IMR-90 (cell line): ENCODE data around the gene PPP6R3. TPM values are rescaled to one million over a fixed set of nuclear protein-coding genes. Genes with fewer than 3 reads are reported as not detected.

Experiments used
- ATAC-seq: fragments of 200-7000 bp; cut with Tn5 transposase; 2 replicates; pipeline ENCODE4 v1.9.1; 2020; ENCODE audit warnings: low read depth, mild to moderate bottlenecking, moderate library complexity
- BruUV-seq: library from RNA; stranded (reverse); fragments of 400-500 nt; replicated peaks from 2 replicates; lab custom pipeline; 2021; lab: Mats Ljungman, UMichigan
- CTCF ChIA-PET: fragments of 300-600 bp; formaldehyde crosslinking; extraction: SDS; loops from one replicate; lab custom pipeline; 2021; ENCODE audit warnings: antibody characterized with exemption; lab: Yijun Ruan, JAX
- POLR2A ChIA-PET: fragments of 300-600 bp; sonication (Branson Sonifier 250); formaldehyde crosslinking; loops from one replicate; lab custom pipeline; 2022; ENCODE audit warnings: antibody characterized with exemption; ENCODE audit not compliant: unreplicated experiment; lab: Charles Lee
- DNase-seq: peaks from one replicate; pipeline ENCODE4 v3.0.0; 2013
- H2AFZ ChIP-seq: replicated peaks from 2 replicates; pipeline ENCODE3; 2013; ENCODE audit warnings: low read length, mild to moderate bottlenecking; ENCODE audit not compliant: poor library complexity
- H2AK5ac ChIP-seq: 2 replicates; pipeline ENCODE4 v1.6.1; 2013; ENCODE audit warnings: low read depth, low read length, inconsistent platforms
- H2AK9ac ChIP-seq: replicated peaks from 2 replicates; pipeline ENCODE3; 2013; ENCODE audit warnings: mild to moderate bottlenecking, low read depth, low read length, moderate library complexity; ENCODE audit not compliant: poor library complexity
- H2BK120ac ChIP-seq: 2 replicates; pipeline ENCODE4 v1.6.1; 2013; ENCODE audit warnings: low read depth, low read length, inconsistent platforms
- H2BK15ac ChIP-seq: 3 replicates; pipeline ENCODE4 v1.6.1; 2013; ENCODE audit warnings: low read depth, low read length, inconsistent platforms
- H2BK20ac ChIP-seq: 2 replicates; pipeline ENCODE4 v1.6.1; 2013; ENCODE audit warnings: low read depth, mild to moderate bottlenecking, inconsistent platforms, low read length, moderate library complexity
- H2BK5ac ChIP-seq: 2 replicates; pipeline ENCODE4 v1.6.1; 2013; ENCODE audit warnings: mild to moderate bottlenecking, low read depth, low read length, inconsistent platforms; ENCODE audit not compliant: poor library complexity, severe bottlenecking
- H3K14ac ChIP-seq: replicated peaks from 2 replicates; pipeline ENCODE4 v1.6.1; 2013; ENCODE audit warnings: low read depth, low read length, inconsistent platforms
- H3K18ac ChIP-seq: 2 replicates; pipeline ENCODE4 v1.6.1; 2013; ENCODE audit warnings: low read depth, low read length, control low read depth
- H3K23ac ChIP-seq: 2 replicates; pipeline ENCODE4 v1.6.1; 2013; ENCODE audit warnings: low read depth, low read length, inconsistent platforms
- H3K27ac ChIP-seq: 2 replicates; pipeline ENCODE4 v1.5.1; 2013; ENCODE audit warnings: mild to moderate bottlenecking, control low read depth, low read length; ENCODE audit not compliant: insufficient read depth
- H3K27me3 ChIP-seq: 2 replicates; pipeline ENCODE4 v1.6.1; 2013; ENCODE audit warnings: low read length; ENCODE audit not compliant: control insufficient read depth, insufficient read depth
- H3K36me3 ChIP-seq: 2 replicates; pipeline ENCODE4 v1.6.1; 2013; ENCODE audit warnings: low read length, mixed read lengths; ENCODE audit not compliant: control insufficient read depth, insufficient read depth
- H3K4ac ChIP-seq: 2 replicates; pipeline ENCODE4 v1.6.1; 2013; ENCODE audit warnings: low read depth, low read length, inconsistent platforms
- H3K4me1 ChIP-seq: 2 replicates; pipeline ENCODE4 v1.6.1; 2013; ENCODE audit warnings: low read length, mixed read lengths; ENCODE audit not compliant: control insufficient read depth, insufficient read depth
- H3K4me2 ChIP-seq: 2 replicates; pipeline ENCODE4 v1.6.1; 2013; ENCODE audit warnings: low read depth, mild to moderate bottlenecking, control low read depth, low read length, moderate library complexity
- H3K4me3 ChIP-seq: 2 replicates; pipeline ENCODE4 v1.5.1; 2013; ENCODE audit warnings: low read depth, mild to moderate bottlenecking, control low read depth, low read length, moderate library complexity; ENCODE audit not compliant: insufficient read depth
- H3K56ac ChIP-seq: 2 replicates; pipeline ENCODE4 v1.6.1; 2013; ENCODE audit warnings: low read length, inconsistent platforms; ENCODE audit not compliant: insufficient read depth; ENCODE audit errors: extremely low read depth
- H3K79me1 ChIP-seq, 2 experiments: 2 replicates each; pipeline ENCODE4 v1.6.1; 2013; ENCODE audit warnings: low read length in 2 of 2, inconsistent platforms in 1 of 2, low read depth in 1 of 2
- H3K9ac ChIP-seq: 2 replicates; pipeline ENCODE4 v1.6.1; 2013; ENCODE audit warnings: low read depth, low read length, control low read depth
- H3K9me1 ChIP-seq: 2 replicates; pipeline ENCODE4 v1.6.1; 2013; ENCODE audit warnings: low read length, inconsistent platforms; ENCODE audit not compliant: insufficient read depth
- H3K9me3 ChIP-seq: 2 replicates; pipeline ENCODE4 v1.6.1; 2013; ENCODE audit warnings: low read length; ENCODE audit not compliant: control insufficient read depth, insufficient read depth
- H4K20me1 ChIP-seq: 2 replicates; pipeline ENCODE4 v1.6.1; 2013; ENCODE audit warnings: low read length, inconsistent platforms; ENCODE audit not compliant: insufficient read depth
- H4K5ac ChIP-seq: 2 replicates; pipeline ENCODE4 v1.6.1; 2013; ENCODE audit warnings: mild to moderate bottlenecking, low read depth, low read length, control low read depth
- H4K8ac ChIP-seq, 2 experiments: 2 replicates each; pipeline ENCODE4 v1.6.1; 2013; ENCODE audit warnings: low read depth in 2 of 2, low read length in 2 of 2, control low read depth in 1 of 2, inconsistent platforms in 1 of 2
- H4K91ac ChIP-seq: 2 replicates; pipeline ENCODE4 v1.6.1; 2013; ENCODE audit warnings: low read depth, low read length, inconsistent platforms; ENCODE audit not compliant: insufficient read depth
- BHLHE40 ChIP-seq: fragments of 150-350 bp; IDR thresholded peaks from 2 replicates; pipeline ENCODE4 v1.6.1; 2016; ENCODE audit warnings: mild to moderate bottlenecking, low read depth, low read length
- CEBPB ChIP-seq: IDR thresholded peaks from 2 replicates; pipeline ENCODE4 v1.6.1; 2012; ENCODE audit warnings: low read depth, low read length, improper control_type of control experiment
- CHD1 ChIP-seq: IDR thresholded peaks from 2 replicates; pipeline ENCODE4 v1.6.1; 2012; ENCODE audit warnings: low read depth, low read length, improper control_type of control experiment
- CTCF ChIP-seq: conservative IDR thresholded peaks from 2 replicates; pipeline ENCODE4 v1.5.1; 2012; ENCODE audit warnings: mild to moderate bottlenecking, low read depth, low read length, improper control_type of control experiment
- ELK1 ChIP-seq: fragments of 150-350 bp; IDR thresholded peaks from 2 replicates; pipeline ENCODE4 v1.6.1; 2016; ENCODE audit warnings: low read depth, mild to moderate bottlenecking, low read length, moderate library complexity, borderline replicate concordance
- FOS ChIP-seq: fragments of 150-350 bp; IDR thresholded peaks from 2 replicates; pipeline ENCODE4 v1.6.1; 2016; ENCODE audit warnings: low read depth, low read length
- MAFK ChIP-seq: IDR thresholded peaks from 2 replicates; pipeline ENCODE4 v1.6.1; 2012; ENCODE audit warnings: low read depth, low read length, improper control_type of control experiment
- MAZ ChIP-seq: IDR thresholded peaks from 2 replicates; pipeline ENCODE4 v1.6.1; 2012; ENCODE audit warnings: low read depth, mild to moderate bottlenecking, low read length, improper control_type of control experiment, moderate library complexity, borderline replicate concordance
- MXI1 ChIP-seq: IDR thresholded peaks from 2 replicates; pipeline ENCODE4 v1.6.1; 2012; ENCODE audit warnings: low read depth, mild to moderate bottlenecking, low read length, moderate library complexity, borderline replicate concordance
- NFE2L2 ChIP-seq: fragments of 150-350 bp; IDR thresholded peaks from 2 replicates; pipeline ENCODE4 v1.6.1; 2016; ENCODE audit warnings: low read depth, mild to moderate bottlenecking, low read length
- POLR2A ChIP-seq: IDR thresholded peaks from 2 replicates; pipeline ENCODE4 v1.6.1; 2012; ENCODE audit warnings: mild to moderate bottlenecking, low read depth, low read length
- RAD21 ChIP-seq: IDR thresholded peaks from 2 replicates; pipeline ENCODE4 v1.6.1; 2012; ENCODE audit warnings: low read length, improper control_type of control experiment
- RCOR1 ChIP-seq: IDR thresholded peaks from 2 replicates; pipeline ENCODE4 v1.6.1; 2012; ENCODE audit warnings: mild to moderate bottlenecking, low read length, improper control_type of control experiment; ENCODE audit not compliant: insufficient replicate concordance
- RFX5 ChIP-seq: IDR thresholded peaks from 2 replicates; pipeline ENCODE4 v1.8.0; 2012; ENCODE audit warnings: low read depth, mild to moderate bottlenecking, low read length, moderate library complexity
- SMC3 ChIP-seq: fragments of 150-350 bp; IDR thresholded peaks from 2 replicates; pipeline ENCODE4 v1.6.1; 2016; ENCODE audit warnings: low read depth, mild to moderate bottlenecking, antibody characterized with exemption, low read length, moderate library complexity
- USF2 ChIP-seq: fragments of 150-350 bp; IDR thresholded peaks from 2 replicates; pipeline ENCODE4 v1.6.1; 2017; ENCODE audit warnings: mild to moderate bottlenecking, antibody characterized with exemption, low read length, low read depth
- WGBS, 2 experiments: methylation state at CpG; one replicate each; pipeline versions ENCODE4 v1.1.5 to v1.1.7; 2013; ENCODE audit warnings: missing lambda C conversion rate in 2 of 2; ENCODE audit not compliant: insufficient read length in 1 of 2; ENCODE audit errors: extremely low coverage in 2 of 2; 5-methylcytosine and 5-hydroxymethylcytosine counted together
- dilution Hi-C: fragments of 300-500 bp; cut with HindIII; formaldehyde crosslinking; loops from one replicate; pipeline ENCODE4 v1.14.3; 2018; ENCODE audit warnings: low sequenced_read_pairs; ENCODE audit not compliant: unreplicated experiment
- in situ Hi-C: fragments of 300-500 bp; cut with MboI; formaldehyde crosslinking; loops from 3 replicates; pipeline ENCODE4 v1.14.3; 2019; ENCODE audit warnings: low sequenced_read_pairs, inconsistent platforms, mixed read lengths
- intact Hi-C: fragments of 100-400 bp; cut with micrococcal nuclease; formaldehyde crosslinking; loops from 2 replicates; pipeline ENCODE4 v1.10.0; 2022
- polyA plus RNA-seq, 3 experiments: library from polyadenylated mRNA; depleted of rRNA; stranded (reverse); fragments of >200 nt; gene quantifications; 2 replicates each; pipeline ENCODE4 v1.2.3, GENCODE V29; 2012; ENCODE audit warnings: low replicate concordance in 1 of 3
- total RNA-seq: library from RNA; depleted of rRNA; stranded (reverse); fragments of >200 nt; gene quantifications from 2 replicates; pipeline ENCODE4 v1.2.3, GENCODE V29; 2012

Gene PPP6R3
- total and polyA plus RNA-seq, 2 of the 4 experiments (the other 2 are of a cell fraction): 29.0 to 123 TPM

GRCh38 chr11:68431984-68432645, 28.4 kb upstream of the PPP6R3 start:
- ChIA-PET CTCF (no interaction called here), POLR2A (no interaction called here)
- Histone ChIP-seq H4K5ac (no peak overlapping the region), H3K4me1 (peaks cover 1% of the 10 kb centered on the region), H3K14ac (no peak overlapping the region), H3K9ac (no peak overlapping the region), H3K9me1 (peaks cover 5% of the 10 kb centered on the region; the same call in 1 of the 2 replicates), H4K91ac (no peak overlapping the region), H3K4ac (no peak overlapping the region), H3K36me3 (peaks cover 51% of the 10 kb centered on the region), H3K4me2 (no peak overlapping the region), H2AK5ac (no peak overlapping the region), H3K56ac (no peak overlapping the region), H2BK120ac (no peak overlapping the region), H3K4me3 (no peak overlapping the region), H3K79me1 (no peaks in the 10 kb centered on the region), H4K8ac (no peak overlapping the region), H2BK5ac (no peak overlapping the region), H3K18ac (no peak overlapping the region), H2AK9ac (no peak overlapping the region), H2BK20ac (no peak overlapping the region), H3K9me3 (peaks cover 14% of the 10 kb centered on the region), H2AFZ (peak overlapping the region; percentile 21), H4K20me1 (no peaks in the 10 kb centered on the region), H2BK15ac (no peak overlapping the region), H3K23ac (no peak overlapping the region), H3K27ac (no peak overlapping the region), H3K27me3 (no peaks in the 10 kb centered on the region)
- ATAC-seq (no peak), DNase-seq (no peak)
- TF ChIP-seq CHD1 (no peak), ELK1 (no peak), MAZ (no peak), NFE2L2 (no peak), FOS (no peak), MXI1 (no peak), SMC3 (no peak), RAD21 (no peak), RFX5 (no peak), POLR2A (no peak), MAFK (no peak), BHLHE40 (no peak), CTCF (no peak), CEBPB (no peak), RCOR1 (no peak), USF2 (no peak)
- dilution Hi-C loops: no loop called here
- in situ Hi-C loops: no loop called here
- BruUV-seq: no TSS peak
- WGBS, 2 experiments: 85% methylated on average over 13 of the region's 24 CpGs; no CpG with 5 or more reads in 1 of the 2 experiments
- intact Hi-C loops: no loop called here
